ENCODE results near the gene UBR2.

UBR2 gene

DNA sequence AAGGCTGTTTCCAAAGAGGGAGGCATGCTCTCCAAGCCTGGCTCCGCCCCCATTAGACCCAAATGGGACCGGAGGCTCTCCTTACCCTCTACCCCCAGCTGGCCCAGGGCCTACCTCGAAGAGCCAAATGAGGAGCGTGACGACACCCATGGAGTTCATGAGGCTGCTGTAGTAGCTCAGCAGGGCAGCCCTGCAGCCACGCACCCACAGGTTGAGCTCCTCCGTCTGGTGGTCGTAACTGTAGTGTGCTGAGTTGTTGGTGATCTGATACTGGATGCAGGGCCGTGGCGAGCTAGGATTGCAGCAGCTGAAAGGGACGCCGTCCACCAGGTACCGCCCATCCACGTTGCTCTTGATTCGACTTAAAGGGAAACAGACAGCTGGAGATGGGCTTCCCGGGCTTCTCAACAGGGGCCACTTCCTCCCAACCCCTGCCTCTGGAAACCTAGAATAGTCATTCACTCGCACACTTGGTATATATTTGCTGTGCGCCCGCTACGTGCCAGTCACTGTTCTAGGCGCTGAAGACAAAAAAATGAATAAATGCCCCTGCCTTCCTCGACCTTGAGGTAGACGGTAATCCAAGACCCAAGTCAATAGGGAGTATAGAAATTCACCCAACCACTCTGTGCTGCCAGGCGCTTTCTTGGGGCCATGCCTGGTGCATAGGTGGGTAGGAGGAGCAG lies 140.6 kb downstream of the UBR2 start:
- TF ChIP-seq, protein P1, sequence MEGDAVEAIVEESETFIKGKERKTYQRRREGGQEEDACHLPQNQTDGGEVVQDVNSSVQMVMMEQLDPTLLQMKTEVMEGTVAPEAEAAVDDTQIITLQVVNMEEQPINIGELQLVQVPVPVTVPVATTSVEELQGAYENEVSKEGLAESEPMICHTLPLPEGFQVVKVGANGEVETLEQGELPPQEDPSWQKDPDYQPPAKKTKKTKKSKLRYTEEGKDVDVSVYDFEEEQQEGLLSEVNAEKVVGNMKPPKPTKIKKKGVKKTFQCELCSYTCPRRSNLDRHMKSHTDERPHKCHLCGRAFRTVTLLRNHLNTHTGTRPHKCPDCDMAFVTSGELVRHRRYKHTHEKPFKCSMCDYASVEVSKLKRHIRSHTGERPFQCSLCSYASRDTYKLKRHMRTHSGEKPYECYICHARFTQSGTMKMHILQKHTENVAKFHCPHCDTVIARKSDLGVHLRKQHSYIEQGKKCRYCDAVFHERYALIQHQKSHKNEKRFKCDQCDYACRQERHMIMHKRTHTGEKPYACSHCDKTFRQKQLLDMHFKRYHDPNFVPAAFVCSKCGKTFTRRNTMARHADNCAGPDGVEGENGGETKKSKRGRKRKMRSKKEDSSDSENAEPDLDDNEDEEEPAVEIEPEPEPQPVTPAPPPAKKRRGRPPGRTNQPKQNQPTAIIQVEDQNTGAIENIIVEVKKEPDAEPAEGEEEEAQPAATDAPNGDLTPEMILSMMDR (IDR thresholded peaks at IDR 0.05; ENCODE audit: borderline replicate concordance, insufficient read depth, low read depth, low read length), result no peak
- no peak overlapping the region for H3K4me3 ChIP-seq (ENCODE audit: low read depth, low read length)

DNA sequence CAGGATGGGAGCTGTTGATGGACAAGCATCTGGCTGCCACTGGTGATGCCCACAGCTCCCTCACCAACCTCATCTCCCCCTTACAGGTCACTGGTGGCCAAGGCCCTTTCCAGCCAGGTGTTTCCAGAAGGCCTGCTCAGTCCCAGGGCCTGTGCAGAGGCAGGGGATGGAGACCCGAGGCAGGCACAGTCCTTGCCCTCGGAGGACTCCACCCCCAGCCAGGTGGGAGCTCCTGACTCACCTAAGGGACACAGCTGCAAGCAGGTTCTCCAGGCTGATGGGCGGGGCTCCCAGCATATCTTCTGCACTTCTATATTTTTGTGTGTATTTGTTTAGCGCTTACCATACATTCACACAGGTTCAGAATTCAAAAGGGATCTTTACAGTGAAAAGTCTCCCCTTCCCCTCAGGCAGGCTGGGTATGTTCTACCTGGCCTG lies 141.1 kb downstream of the UBR2 start:
- TF ChIP-seq, protein P1 (IDR thresholded peaks at IDR 0.05; ENCODE audit: borderline replicate concordance, insufficient read depth, low read depth, low read length), result no peak
- no peak overlapping the region for H3K4me3 ChIP-seq (ENCODE audit: low read depth, low read length)

DNA sequence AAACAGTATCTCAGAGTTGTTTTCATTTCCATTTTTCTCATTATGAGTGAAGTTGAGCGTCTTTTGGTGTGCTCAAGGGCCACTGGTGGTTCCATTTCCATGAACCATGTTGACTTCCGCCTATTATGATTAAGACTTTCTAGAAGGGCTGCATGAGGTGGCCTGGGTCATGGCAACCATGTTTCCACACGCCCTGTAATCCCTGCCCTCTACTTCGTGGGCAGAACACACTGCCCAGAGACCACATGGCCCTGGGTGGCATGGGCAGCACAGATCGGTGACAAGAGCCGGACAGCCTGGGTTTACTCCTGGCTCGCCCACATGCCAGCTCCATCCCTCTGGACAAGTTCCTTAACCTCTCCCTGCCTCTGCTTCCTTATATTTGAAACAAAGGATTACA lies 143.8 kb downstream of the UBR2 start:
- TF ChIP-seq, protein P1 (IDR thresholded peaks at IDR 0.05; ENCODE audit: borderline replicate concordance, insufficient read depth, low read depth, low read length), result no peak

DNA sequence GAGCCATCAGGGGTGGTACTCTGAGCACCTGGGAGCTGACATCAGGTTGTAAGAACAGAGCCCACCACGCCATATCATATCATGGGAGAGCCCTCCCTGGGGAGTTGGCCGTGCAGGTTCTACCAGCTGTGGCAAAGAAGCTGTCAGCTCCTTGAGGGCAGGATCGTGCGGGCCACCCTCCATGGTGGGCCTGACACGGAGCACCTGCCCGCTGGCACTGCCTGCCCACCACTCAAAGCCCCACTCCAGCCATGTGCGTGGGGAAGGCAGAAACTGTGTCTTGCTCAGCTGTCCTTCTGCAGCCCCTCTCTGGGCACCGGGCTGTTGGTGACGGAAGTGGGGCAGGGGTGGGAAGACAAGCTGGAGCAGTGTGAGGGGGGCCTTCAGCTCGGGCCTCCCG lies 144.3 kb downstream of the UBR2 start:
- TF ChIP-seq, protein P1 (IDR thresholded peaks at IDR 0.05; ENCODE audit: borderline replicate concordance, insufficient read depth, low read depth, low read length), result no peak

More for the DNA sequence above, 143.8 kb downstream of the UBR2 start:
- H3K4me3 ChIP-seq (ENCODE audit: low read depth, low read length), result no peak overlapping the region

DNA sequence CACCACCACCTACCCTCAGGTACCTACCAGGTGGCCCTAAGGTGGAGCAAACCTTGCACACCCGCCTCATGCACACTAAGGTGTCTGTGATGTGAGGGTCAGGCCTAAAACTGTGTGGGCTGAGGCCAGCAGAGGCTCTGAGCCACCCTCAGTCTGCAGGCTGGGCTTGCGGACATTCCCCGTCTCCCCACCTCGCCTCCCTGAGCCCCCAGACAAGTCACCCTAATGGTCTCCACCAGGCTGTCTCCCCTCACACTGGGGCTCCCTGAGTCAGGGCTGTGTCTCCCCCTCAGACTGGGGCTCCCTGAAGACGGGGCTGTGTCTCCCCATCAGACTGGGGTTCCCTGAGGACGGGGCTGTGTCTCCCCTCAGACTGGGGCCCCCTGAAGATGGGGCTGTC lies 146.0 kb downstream of the UBR2 start:
- TF ChIP-seq, protein P1 (IDR thresholded peaks at IDR 0.05; ENCODE audit: borderline replicate concordance, insufficient read depth, low read depth, low read length), result no peak
- no peak overlapping the region for H3K4me3 ChIP-seq (ENCODE audit: low read depth, low read length)

More for the DNA sequence above, 144.3 kb downstream of the UBR2 start:
- no peak overlapping the region for H3K4me3 ChIP-seq (ENCODE audit: low read depth, low read length)

DNA sequence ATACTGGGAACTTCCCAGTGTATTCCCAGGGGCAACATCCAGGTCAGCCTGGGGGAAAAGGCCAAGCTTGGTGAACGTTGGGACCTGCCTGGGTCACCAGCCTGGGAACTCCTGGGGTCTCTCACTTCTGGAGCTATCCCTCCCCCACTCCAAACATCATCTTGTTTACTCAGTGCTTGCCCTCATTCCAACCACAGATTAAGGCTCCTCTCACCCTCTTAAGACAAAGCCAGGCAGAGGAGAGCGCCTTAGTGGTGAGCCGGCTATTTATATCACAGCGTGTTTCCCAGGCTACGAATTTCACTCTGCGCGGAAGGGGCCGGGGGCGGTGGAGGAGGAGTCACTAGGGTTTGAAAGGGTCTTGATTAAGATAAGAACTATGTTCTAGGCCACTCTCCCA lies 146.5 kb downstream of the UBR2 start:
- TF ChIP-seq, protein P1 (IDR thresholded peaks at IDR 0.05; ENCODE audit: borderline replicate concordance, insufficient read depth, low read depth, low read length), result no peak
- no peak overlapping the region for H3K4me3 ChIP-seq (ENCODE audit: low read depth, low read length)

DNA sequence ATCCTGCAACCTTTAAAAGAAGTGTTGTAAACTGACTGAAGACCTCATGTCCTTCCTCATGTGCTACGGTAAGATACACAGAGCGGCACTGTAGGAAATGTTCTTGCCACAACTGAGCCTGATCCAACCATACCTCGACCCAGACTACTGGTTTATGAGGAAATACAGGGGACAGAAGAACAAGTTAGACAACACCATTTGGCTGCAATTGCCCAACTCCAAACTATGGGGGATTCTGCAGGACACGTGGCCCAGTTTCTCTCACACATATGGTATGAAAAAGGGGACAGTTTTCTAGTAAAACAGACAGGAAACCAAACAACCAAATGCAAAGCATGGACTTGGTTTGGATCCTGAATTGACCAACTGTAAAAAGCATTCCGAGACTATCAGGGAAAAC lies 148.1 kb downstream of the UBR2 start:
- TF ChIP-seq, protein P1 (IDR thresholded peaks at IDR 0.05; ENCODE audit: borderline replicate concordance, insufficient read depth, low read depth, low read length), result no peak
- H3K4me3 ChIP-seq (ENCODE audit: low read depth, low read length), result no peak overlapping the region

Data from GM12875 (cell line).